ENCODE data around the gene TMEM178A. TPM values are rescaled to one million over a fixed set of nuclear protein-coding genes. Genes with fewer than 3 reads are reported as not detected.

The TMEM178A gene
- total RNA-seq, 2 donors from 2014 or later, result 5.5 to 7.4 TPM

- 93 to 94% methylated on average over 4 of the region's 4 CpGs for WGBS, 2 experiments (ENCODE audit: insufficient coverage in 1 of 2, insufficient read length in 1 of 2)
- no peak for DNase-seq
- no peaks in the 10 kb centered on the region for H3K36me3 Mint-ChIP-seq (ENCODE audit: low read depth)
- no peak overlapping the region for H3K27ac Mint-ChIP-seq
- Histone ChIP-seq H3K9ac (ENCODE audit: extremely low read depth, low read length, poor library complexity, severe bottlenecking) (no peak overlapping the region), H3K9me3 (ENCODE audit: control insufficient read depth, low read length) (no peaks in the 10 kb centered on the region), H3K4me3 (ENCODE audit: low read length) (no peak overlapping the region), H3K27me3 (ENCODE audit: control insufficient read depth, insufficient read depth, low read length, poor library complexity, severe bottlenecking) (no peaks in the 10 kb centered on the region), H3K27ac (ENCODE audit: low read depth, low read length) (no peak overlapping the region), H3K36me3 (ENCODE audit: control insufficient read depth, insufficient read depth, low read length) (no peaks in the 10 kb centered on the region), H3K4me1 (ENCODE audit: control insufficient read depth, insufficient read depth, low read length) (no peaks in the 10 kb centered on the region)
- no peaks in the 10 kb centered on the region for H3K27me3 Mint-ChIP-seq (ENCODE audit: insufficient read depth)
- no peak for TF ChIP-seq CTCF (conservative IDR thresholded peaks at IDR 0.05)
- H3K4me3 Mint-ChIP-seq, result no peak overlapping the region
- H3K4me1 Mint-ChIP-seq, result no peaks in the 10 kb centered on the region
- H3K9me3 Mint-ChIP-seq, result peaks cover 15% of the 10 kb centered on the region
These were observed 32.8 kb upstream of the TMEM178A start for GRCh38 chr2:39632876-39633275.

GRCh38 chr2:39636306-39636705 lies 29.4 kb upstream of the TMEM178A start:
- no peaks in the 10 kb centered on the region for H3K36me3 Mint-ChIP-seq (ENCODE audit: low read depth)

GRCh38 chr2:39638581-39638980 lies 27.1 kb upstream of the TMEM178A start:
- Mint-ChIP-seq H3K27me3 (ENCODE audit: insufficient read depth) (no peaks in the 10 kb centered on the region), H3K27ac (no peak overlapping the region), H3K9me3 (no peaks in the 10 kb centered on the region), H3K4me1 (no peaks in the 10 kb centered on the region), H3K4me3 (no peak overlapping the region), H3K36me3 (ENCODE audit: low read depth) (no peaks in the 10 kb centered on the region)
- H3K9ac ChIP-seq (ENCODE audit: extremely low read depth, low read length, poor library complexity, severe bottlenecking), result no peak overlapping the region
- no peak overlapping the region for H3K4me3 ChIP-seq (ENCODE audit: low read length)
- no peaks in the 10 kb centered on the region for H3K36me3 ChIP-seq (ENCODE audit: control insufficient read depth, insufficient read depth, low read length)
- no peaks in the 10 kb centered on the region for H3K9me3 ChIP-seq (ENCODE audit: control insufficient read depth, low read length)
- TF ChIP-seq CTCF (conservative IDR thresholded peaks at IDR 0.05), result no peak
- DNase-seq, result no peak
- H3K27me3 ChIP-seq (ENCODE audit: control insufficient read depth, insufficient read depth, low read length, poor library complexity, severe bottlenecking), result no peaks in the 10 kb centered on the region
- H3K4me1 ChIP-seq (ENCODE audit: control insufficient read depth, insufficient read depth, low read length), result no peaks in the 10 kb centered on the region
- no peak overlapping the region for H3K27ac ChIP-seq (ENCODE audit: low read depth, low read length)
- 94 to 95% methylated on average over 2 to 3 of the region's 3 CpGs for WGBS, 2 experiments (ENCODE audit: insufficient coverage in 1 of 2, insufficient read length in 1 of 2)

More at GRCh38 chr2:39636306-39636705, 29.4 kb upstream of the TMEM178A start:
- TF ChIP-seq CTCF (conservative IDR thresholded peaks at IDR 0.05), result no peak
- H3K4me3 ChIP-seq (ENCODE audit: low read length), result no peak overlapping the region
- WGBS, 2 experiments (ENCODE audit: insufficient coverage in 1 of 2, insufficient read length in 1 of 2), result 80 to 94% methylated on average over 1 to 3 of the region's 3 CpGs
- no peak overlapping the region for H3K9ac ChIP-seq (ENCODE audit: extremely low read depth, low read length, poor library complexity, severe bottlenecking)
- Mint-ChIP-seq H3K4me1 (no peaks in the 10 kb centered on the region), H3K27me3 (ENCODE audit: insufficient read depth) (no peaks in the 10 kb centered on the region), H3K27ac (no peak overlapping the region), H3K4me3 (no peak overlapping the region), H3K9me3 (no peaks in the 10 kb centered on the region)
- H3K4me1 ChIP-seq (ENCODE audit: control insufficient read depth, insufficient read depth, low read length), result no peaks in the 10 kb centered on the region
- H3K9me3 ChIP-seq (ENCODE audit: control insufficient read depth, low read length), result no peaks in the 10 kb centered on the region
- no peak overlapping the region for H3K27ac ChIP-seq (ENCODE audit: low read depth, low read length)
- H3K27me3 ChIP-seq (ENCODE audit: control insufficient read depth, insufficient read depth, low read length, poor library complexity, severe bottlenecking), result no peaks in the 10 kb centered on the region
- DNase-seq, result no peak
- no peaks in the 10 kb centered on the region for H3K36me3 ChIP-seq (ENCODE audit: control insufficient read depth, insufficient read depth, low read length)

Data from endodermal cell (in vitro differentiated cells).